ENCODE data around the gene SLIT3. TPM values are rescaled to one million over a fixed set of nuclear protein-coding genes. Genes with fewer than 3 reads are reported as not detected.
A peak's percentile ranks its signal among the peaks of the same experiment; 100 is the strongest.

Gene SLIT3
- total RNA-seq, 4 donors from 2014 or later, result 28.4 to 77.2 (median 63.8) TPM

GRCh38 chr5:169265888-169266287, 35.1 kb downstream of the SLIT3 start:
- Histone ChIP-seq H3K36me3 (no peaks in the 10 kb centered on the region), H3K4me1 (peaks cover 3 to 22% of the 10 kb centered on the region in 2 donors), H3K27me3 (no peaks in the 10 kb centered on the region), H3K4me3 (replicated peaks in 1 of 3) (no peak overlapping the region), H3K9me3 (no peaks in the 10 kb centered on the region), H3K27ac (no peak overlapping the region)
- TF ChIP-seq POLR2A (IDR thresholded peaks at IDR 0.05), result no peak
- peak in 3 of 6 experiments; percentile 23 to 25 (median 23) for TF ChIP-seq CTCF (IDR thresholded peaks at IDR 0.05)
- DNase-seq, result no peak
- intact Hi-C loops (cut with DNase I), result no loop called here
- WGBS, 2 donors, result 65 to 78% methylated on average over 3 of the region's 3 CpGs

GRCh38 chr5:169263591-169263990, 37.3 kb downstream of the SLIT3 start:
- H3K27ac ChIP-seq, result no peak overlapping the region
- WGBS, 2 donors, result 72 to 78% methylated on average over 7 of the region's 7 CpGs

GRCh38 chr5:169260896-169261569, 39.9 kb downstream of the SLIT3 start:
- TF ChIP-seq POLR2A (IDR thresholded peaks at IDR 0.05) (no peak), CTCF (IDR thresholded peaks at IDR 0.05) (no peak)
- Histone ChIP-seq H3K9me3 (no peaks in the 10 kb centered on the region), H3K4me1 (peaks cover 12 to 32% of the 10 kb centered on the region in 2 donors), H3K27ac (peak overlapping the region; percentile 2 to 54 (median 37)), H3K4me3 (replicated peaks in 1 of 3) (no peak overlapping the region), H3K27me3 (no peaks in the 10 kb centered on the region), H3K36me3 (no peaks in the 10 kb centered on the region)
- DNase-seq, result no peak
- 55 to 68% methylated on average over 3 of the region's 3 CpGs for WGBS, 2 donors
- intact Hi-C loops (cut with DNase I), result no loop called here

More at GRCh38 chr5:169263591-169263990, 37.3 kb downstream of the SLIT3 start:
- Histone ChIP-seq H3K9me3 (no peaks in the 10 kb centered on the region), H3K36me3 (no peaks in the 10 kb centered on the region), H3K4me1 (peaks cover 12 to 42% of the 10 kb centered on the region in 2 donors), H3K27me3 (no peaks in the 10 kb centered on the region), H3K4me3 (replicated peaks in 1 of 3) (no peak overlapping the region)
- no peak for TF ChIP-seq POLR2A (IDR thresholded peaks at IDR 0.05)
- TF ChIP-seq CTCF (IDR thresholded peaks at IDR 0.05), result no peak
- no peak for DNase-seq
- intact Hi-C loops (cut with DNase I), result no loop called here

GRCh38 chr5:169258372-169259000, 42.5 kb downstream of the SLIT3 start:
- Histone ChIP-seq H3K4me3 (replicated peaks in 1 of 3) (no peak overlapping the region), H3K4me1 (peaks cover 12 to 23% of the 10 kb centered on the region in 2 donors), H3K36me3 (no peaks in the 10 kb centered on the region), H3K9me3 (no peaks in the 10 kb centered on the region), H3K27ac (no peak overlapping the region), H3K27me3 (no peaks in the 10 kb centered on the region)
- 76 to 85% methylated on average over 1 of the region's 1 CpG for WGBS, 2 donors
- intact Hi-C loops (cut with DNase I), result no loop called here
- DNase-seq, result no peak
- TF ChIP-seq CTCF (IDR thresholded peaks at IDR 0.05) (no peak), POLR2A (IDR thresholded peaks at IDR 0.05) (no peak)

- no peaks in the 10 kb centered on the region for H3K27me3 ChIP-seq
- TF ChIP-seq CTCF (IDR thresholded peaks at IDR 0.05) (no peak), POLR2A (IDR thresholded peaks at IDR 0.05) (no peak)
- peaks cover 12 to 33% of the 10 kb centered on the region in 2 donors for H3K4me1 ChIP-seq
- H3K27ac ChIP-seq, result no peak overlapping the region
- H3K9me3 ChIP-seq, result no peaks in the 10 kb centered on the region
- WGBS, 2 donors, result 92 to 98% methylated on average over 5 of the region's 5 CpGs
- no peaks in the 10 kb centered on the region for H3K36me3 ChIP-seq
- intact Hi-C loops (cut with DNase I), result no loop called here
- H3K4me3 ChIP-seq (replicated peaks in 1 of 3), result no peak overlapping the region
- DNase-seq, result no peak
Observed at GRCh38 chr5:169256191-169256590, 44.7 kb downstream of the SLIT3 start.
